ENCODE measurements around the gene ARHGAP24. TPM values are rescaled to one million over a fixed set of nuclear protein-coding genes. Genes with fewer than 3 reads are reported as not detected.

ARHGAP24 gene
- total and polyA plus RNA-seq, 2 donors (not counting 3 experiments of a cell fraction or from before 2014, with no cell fraction given): 52.1 to 79.4 TPM

GRCh38 chr4:85867271-85867670, 392.3 kb downstream of the ARHGAP24 start:
- Histone ChIP-seq H3K4me1 (ENCODE audit: control insufficient read depth, extremely low read depth, insufficient read depth, low read length) (peaks cover 26% of the 10 kb centered on the region), H2AFZ (ENCODE audit: low read depth, low read length) (no peak overlapping the region), H3K9me3 (replicated peaks; ENCODE audit: control insufficient read depth, insufficient read depth, low read length) (no peaks in the 10 kb centered on the region), H3K4me2 (ENCODE audit: insufficient read depth, low read length) (no peak overlapping the region), H3K27ac (ENCODE audit: insufficient read depth, low read depth, low read length) (no peak overlapping the region), H3K4me3 (replicated peaks in 1 of 3; ENCODE audit: insufficient read depth in 1 of 3, low read depth in 1 of 3, low read length in 3 of 3) (no peak overlapping the region), H4K20me1 (replicated peaks; ENCODE audit: control insufficient read depth, extremely low read depth, insufficient read depth, low read length) (peaks cover 2% of the 10 kb centered on the region), H3K9me1 (replicated peaks; ENCODE audit: control insufficient read depth, extremely low read depth, insufficient read depth, low read length) (no peaks in the 10 kb centered on the region), H3K27me3 (ENCODE audit: control insufficient read depth in 2 of 2, insufficient read depth in 2 of 2, low read length in 2 of 2) (no peaks in the 10 kb centered on the region), H3K9ac (replicated peaks; ENCODE audit: extremely low read depth, insufficient read depth, low read length) (no peak overlapping the region), H3K79me2 (ENCODE audit: control insufficient read depth, insufficient read depth, low read length) (peaks cover 94% of the 10 kb centered on the region), H3K36me3 (ENCODE audit: control insufficient read depth in 2 of 2, extremely low read depth in 1 of 2, insufficient read depth in 2 of 2, low read length in 2 of 2) (no peaks in the 10 kb centered on the region)
- ChIA-PET POLR2A (no interaction called here), CTCF (interaction anchor here (1.1 kb wide), 1 partner anchor 9 kb away, joined by 3 read pairs; no protein-coding TSS in a partner anchor)
- FAIRE-seq (no peak), DNase-seq (ENCODE audit: low read depth, low spot score) (no peak)
- TF ChIP-seq EZH2 (IDR thresholded peaks at IDR 0.05; ENCODE audit: borderline replicate concordance, low read depth, low read length, severe bottlenecking) (no peak), JUN (IDR thresholded peaks at IDR 0.05; ENCODE audit: borderline replicate concordance, insufficient read depth, insufficient read length, low read depth) (no peak), CTCF (IDR thresholded peaks at IDR 0.05; ENCODE audit: extremely low read depth in 1 of 2, insufficient read depth in 1 of 2, low read depth in 1 of 2, low read length in 2 of 2) (no peak), MYC (IDR thresholded peaks at IDR 0.05; ENCODE audit: low read depth, low read length) (no peak), POLR2AphosphoS5 (IDR thresholded peaks at IDR 0.05; ENCODE audit: insufficient read depth, low read depth, low read length) (no peak), GATA2 (IDR thresholded peaks at IDR 0.05; ENCODE audit: insufficient read depth, insufficient read length, low read depth, low read length) (no peak), MAX (IDR thresholded peaks at IDR 0.05; ENCODE audit: insufficient read depth, insufficient read length) (no peak), POLR2A (IDR thresholded peaks at IDR 0.05; ENCODE audit: low read depth, low read length) (no peak), FOS (IDR thresholded peaks at IDR 0.05; ENCODE audit: borderline replicate concordance, insufficient read depth, low read length) (no peak)
- intact Hi-C loops (cut with micrococcal nuclease) (no loop called here), dilution Hi-C loops (cut with MboI; ENCODE audit: extremely low pct_ligation_motif_present, low sequenced_read_pairs) (no loop called here)
- BruUV-seq (replicated peaks): no TSS peak

Measured in endothelial cell of umbilical vein (primary cell).